Panc1 (cell line): ENCODE measurements around the gene TMEM100. TPM values are rescaled to one million over a fixed set of nuclear protein-coding genes. Genes with fewer than 3 reads are reported as not detected.

Source experiments
- ATAC-seq: fragments of 200-7000 bp; cut with Tn5 transposase; 2 replicates; pipeline ENCODE4 v1.9.1; 2020; ENCODE audit warnings: mild to moderate bottlenecking, moderate library complexity
- BruUV-seq: library from RNA; stranded (reverse); fragments of 400-500 nt; replicated peaks from 2 replicates; lab custom pipeline; 2021; lab: Mats Ljungman, UMichigan
- CTCF ChIA-PET: fragments of 300-600 bp; sonication (Branson Sonifier 250); formaldehyde crosslinking; loops from one replicate; lab custom pipeline; 2022; ENCODE audit warnings: antibody characterized with exemption; lab: Charles Lee
- POLR2A ChIA-PET: fragments of 300-600 bp; sonication (Branson Sonifier 250); formaldehyde crosslinking; loops from one replicate; lab custom pipeline; 2022; ENCODE audit warnings: antibody characterized with exemption; lab: Charles Lee
- DNase-seq: peaks from one replicate; pipeline ENCODE4 v3.0.0-alpha.2; 2010; ENCODE audit warnings: low read depth, low spot score
- H3K27ac ChIP-seq: 2 replicates; pipeline ENCODE4 v1.5.1; 2011; ENCODE audit warnings: mild to moderate bottlenecking, low read length, inconsistent platforms
- H3K27me3 ChIP-seq: fragments of 200-500 bp; sonication (Bioruptor generic); 2 replicates; pipeline ENCODE4 v1.6.0; 2014; ENCODE audit warnings: low read length, inconsistent platforms; ENCODE audit not compliant: control insufficient read depth, insufficient read depth
- H3K36me3 ChIP-seq: fragments of 200-500 bp; sonication (Bioruptor generic); 2 replicates; pipeline ENCODE4 v1.5.1; 2014; ENCODE audit warnings: inconsistent platforms, mild to moderate bottlenecking, low read length, moderate library complexity; ENCODE audit not compliant: control insufficient read depth, insufficient read depth
- H3K4me1 ChIP-seq: 2 replicates; pipeline ENCODE4 v1.5.1; 2011; ENCODE audit warnings: inconsistent platforms, mild to moderate bottlenecking, low read length, moderate library complexity; ENCODE audit not compliant: control insufficient read depth, insufficient read depth
- H3K4me3 ChIP-seq, 2 experiments: 2 replicates each; pipeline ENCODE4 v1.5.1; 2011 to 2012; ENCODE audit warnings: low read depth in 2 of 2, low read length in 2 of 2, mild to moderate bottlenecking in 2 of 2, inconsistent platforms in 1 of 2, moderate library complexity in 1 of 2
- H3K9me3 ChIP-seq: fragments of 200-500 bp; sonication (Bioruptor generic); 2 replicates; pipeline ENCODE4 v1.5.1; 2014; ENCODE audit warnings: low read depth, mild to moderate bottlenecking, inconsistent platforms, low read length, moderate library complexity; ENCODE audit not compliant: control insufficient read depth, insufficient read depth
- POLR2AphosphoS5 ChIP-seq: IDR thresholded peaks from 2 replicates; pipeline ENCODE4 v1.6.1; 2012; ENCODE audit warnings: mild to moderate bottlenecking, low read depth, low read length, moderate library complexity
- SIN3A ChIP-seq: IDR thresholded peaks from 2 replicates; pipeline ENCODE4 v1.6.1; 2012; ENCODE audit warnings: low read depth, mild to moderate bottlenecking, low read length, moderate library complexity, borderline replicate concordance; ENCODE audit not compliant: insufficient read depth
- TCF7L2 ChIP-seq: IDR thresholded peaks from 2 replicates; pipeline ENCODE4 v1.6.1; 2011; ENCODE audit warnings: mild to moderate bottlenecking, low read depth, low read length, inconsistent platforms
- in situ Hi-C: cut with HindIII; loops from 2 replicates; pipeline ENCODE4 v1.10.0; 2016; ENCODE audit warnings: low sequenced_read_pairs, low pct_unique_long_range_greater_than_20kb
- intact Hi-C: fragments of 100-400 bp; cut with micrococcal nuclease; formaldehyde crosslinking; loops from one replicate; pipeline ENCODE4 v1.10.0; 2022; ENCODE audit not compliant: unreplicated experiment
- total RNA-seq: library from RNA; stranded (reverse); gene quantifications from one replicate; pipeline ENCODE4 v1.2.1, GENCODE V29; 2021; ENCODE audit not compliant: unreplicated experiment
- TF ChIP-seq, protein P1 (sequence below), 2 experiments: IDR thresholded peaks; 2 replicates each; pipeline ENCODE4 v1.6.1; 2011 to 2012; ENCODE audit warnings: low read depth in 2 of 2, control low read depth in 1 of 2, low read length in 1 of 2, mild to moderate bottlenecking in 1 of 2, moderate library complexity in 1 of 2; ENCODE audit not compliant: insufficient read depth in 1 of 2
- TF ChIP-seq, protein P2 (sequence below): fragments of 450-650 bp; IDR thresholded peaks from 2 replicates; pipeline ENCODE4 v1.5.1; 2017; ENCODE audit warnings: mild to moderate bottlenecking

TMEM100 gene
- total RNA-seq, 1 experiment from 2014 or later, result 0.10 TPM

- no peaks in the 10 kb centered on the region for H3K27me3 ChIP-seq
- CTCF ChIA-PET, result no interaction called here
- DNase-seq (no peak), ATAC-seq (no peak)
- no peaks in the 10 kb centered on the region for H3K9me3 ChIP-seq
- in situ Hi-C loops (no loop called here), intact Hi-C loops (no loop called here)
- H3K36me3 ChIP-seq, result no peaks in the 10 kb centered on the region
- TF ChIP-seq, protein P1, sequence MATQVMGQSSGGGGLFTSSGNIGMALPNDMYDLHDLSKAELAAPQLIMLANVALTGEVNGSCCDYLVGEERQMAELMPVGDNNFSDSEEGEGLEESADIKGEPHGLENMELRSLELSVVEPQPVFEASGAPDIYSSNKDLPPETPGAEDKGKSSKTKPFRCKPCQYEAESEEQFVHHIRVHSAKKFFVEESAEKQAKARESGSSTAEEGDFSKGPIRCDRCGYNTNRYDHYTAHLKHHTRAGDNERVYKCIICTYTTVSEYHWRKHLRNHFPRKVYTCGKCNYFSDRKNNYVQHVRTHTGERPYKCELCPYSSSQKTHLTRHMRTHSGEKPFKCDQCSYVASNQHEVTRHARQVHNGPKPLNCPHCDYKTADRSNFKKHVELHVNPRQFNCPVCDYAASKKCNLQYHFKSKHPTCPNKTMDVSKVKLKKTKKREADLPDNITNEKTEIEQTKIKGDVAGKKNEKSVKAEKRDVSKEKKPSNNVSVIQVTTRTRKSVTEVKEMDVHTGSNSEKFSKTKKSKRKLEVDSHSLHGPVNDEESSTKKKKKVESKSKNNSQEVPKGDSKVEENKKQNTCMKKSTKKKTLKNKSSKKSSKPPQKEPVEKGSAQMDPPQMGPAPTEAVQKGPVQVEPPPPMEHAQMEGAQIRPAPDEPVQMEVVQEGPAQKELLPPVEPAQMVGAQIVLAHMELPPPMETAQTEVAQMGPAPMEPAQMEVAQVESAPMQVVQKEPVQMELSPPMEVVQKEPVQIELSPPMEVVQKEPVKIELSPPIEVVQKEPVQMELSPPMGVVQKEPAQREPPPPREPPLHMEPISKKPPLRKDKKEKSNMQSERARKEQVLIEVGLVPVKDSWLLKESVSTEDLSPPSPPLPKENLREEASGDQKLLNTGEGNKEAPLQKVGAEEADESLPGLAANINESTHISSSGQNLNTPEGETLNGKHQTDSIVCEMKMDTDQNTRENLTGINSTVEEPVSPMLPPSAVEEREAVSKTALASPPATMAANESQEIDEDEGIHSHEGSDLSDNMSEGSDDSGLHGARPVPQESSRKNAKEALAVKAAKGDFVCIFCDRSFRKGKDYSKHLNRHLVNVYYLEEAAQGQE (IDR thresholded peaks at IDR 0.05; ENCODE audit: insufficient read depth in 1 of 2, low read depth in 2 of 2, low read length in 1 of 2), result no peak
- TF ChIP-seq SIN3A, result no peak
- TF ChIP-seq, protein P2, sequence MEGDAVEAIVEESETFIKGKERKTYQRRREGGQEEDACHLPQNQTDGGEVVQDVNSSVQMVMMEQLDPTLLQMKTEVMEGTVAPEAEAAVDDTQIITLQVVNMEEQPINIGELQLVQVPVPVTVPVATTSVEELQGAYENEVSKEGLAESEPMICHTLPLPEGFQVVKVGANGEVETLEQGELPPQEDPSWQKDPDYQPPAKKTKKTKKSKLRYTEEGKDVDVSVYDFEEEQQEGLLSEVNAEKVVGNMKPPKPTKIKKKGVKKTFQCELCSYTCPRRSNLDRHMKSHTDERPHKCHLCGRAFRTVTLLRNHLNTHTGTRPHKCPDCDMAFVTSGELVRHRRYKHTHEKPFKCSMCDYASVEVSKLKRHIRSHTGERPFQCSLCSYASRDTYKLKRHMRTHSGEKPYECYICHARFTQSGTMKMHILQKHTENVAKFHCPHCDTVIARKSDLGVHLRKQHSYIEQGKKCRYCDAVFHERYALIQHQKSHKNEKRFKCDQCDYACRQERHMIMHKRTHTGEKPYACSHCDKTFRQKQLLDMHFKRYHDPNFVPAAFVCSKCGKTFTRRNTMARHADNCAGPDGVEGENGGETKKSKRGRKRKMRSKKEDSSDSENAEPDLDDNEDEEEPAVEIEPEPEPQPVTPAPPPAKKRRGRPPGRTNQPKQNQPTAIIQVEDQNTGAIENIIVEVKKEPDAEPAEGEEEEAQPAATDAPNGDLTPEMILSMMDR, result no peak
- no peak for TF ChIP-seq TCF7L2
- TF ChIP-seq POLR2AphosphoS5, result no peak
- no peak overlapping the region for H3K27ac ChIP-seq
- POLR2A ChIA-PET, result no interaction called here
- BruUV-seq, result no TSS peak
- no peak overlapping the region for H3K4me3 ChIP-seq
- 0 out of 2 replicates have a peak, but pooled peaks cover 5% of the 10 kb centered on the region for H3K4me1 ChIP-seq
These were observed 34.0 kb upstream of the TMEM100 start for GRCh38 chr17:55756689-55757088.

DNA sequence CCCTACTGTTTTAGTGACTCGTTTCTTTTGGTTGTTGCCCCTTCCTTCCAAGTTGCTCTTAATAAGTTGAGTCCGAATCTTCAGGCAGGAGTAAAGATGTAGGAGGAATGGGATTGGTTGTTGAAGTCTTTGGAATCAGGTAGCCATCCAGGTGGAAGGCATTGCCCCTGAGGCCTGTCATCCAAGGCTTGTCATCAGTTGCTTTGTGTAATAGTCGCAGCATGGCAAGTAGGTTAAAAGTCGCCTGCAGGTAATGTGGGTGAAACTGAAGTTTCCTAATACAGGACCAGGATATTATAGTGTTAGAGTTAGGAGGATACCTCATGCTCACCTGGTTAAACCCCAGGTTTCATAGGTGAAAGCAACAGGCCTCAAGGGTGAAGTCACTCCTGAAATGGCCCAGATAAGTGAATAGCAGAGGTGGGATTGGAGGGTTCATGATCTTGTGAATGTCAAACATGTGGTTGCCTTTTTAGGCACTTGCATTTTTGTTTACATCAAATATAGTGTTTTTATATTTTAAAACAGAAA lies 29.1 kb upstream of the TMEM100 start:
- Histone ChIP-seq H3K36me3 (no peaks in the 10 kb centered on the region), H3K27ac (peak overlapping the region; percentile 73), H3K9me3 (no peaks in the 10 kb centered on the region), H3K4me3 (peak overlapping the region; percentile 77 to 78), H3K4me1 (peaks cover 5% of the 10 kb centered on the region; the same call in 1 of the 2 replicates), H3K27me3 (no peaks in the 10 kb centered on the region)
- in situ Hi-C loops (no loop called here), intact Hi-C loops (no loop called here)
- ChIA-PET POLR2A (interaction anchor here (0.7 kb wide), 1 partner anchor 66 kb away, joined by 12 read pairs; no protein-coding TSS in a partner anchor), CTCF (interaction anchor here (1.2 kb wide), 1 partner anchor 16 kb away, joined by 3 read pairs; no protein-coding TSS in a partner anchor)
- ATAC-seq (no peak), DNase-seq (no peak)
- TF ChIP-seq, protein P1 (IDR thresholded peaks at IDR 0.05; ENCODE audit: insufficient read depth in 1 of 2, low read depth in 2 of 2, low read length in 1 of 2), result no peak
- TF ChIP-seq SIN3A, result 0 out of 2 replicates have a peak, but pooled peaks have one; percentile 0
- BruUV-seq, result TSS peak; percentile 74
